LNCAP (cell line): ENCODE measurements around the gene FNIP1.

Source experiments
- CTCF ChIP-seq: fragments of 450-650 bp; IDR thresholded peaks from 2 replicates; pipeline ENCODE4 v1.5.1; 2017; ENCODE audit warnings: mild to moderate bottlenecking

Gene FNIP1

GRCh38 chr5:131710391-131710790, 86.4 kb downstream of the FNIP1 start:
- TF ChIP-seq CTCF = no peak

GRCh38 chr5:131709043-131709442, 87.8 kb downstream of the FNIP1 start:
- no peak for TF ChIP-seq CTCF

GRCh38 chr5:131706281-131706680, 90.5 kb downstream of the FNIP1 start:
- TF ChIP-seq CTCF = no peak

DNA sequence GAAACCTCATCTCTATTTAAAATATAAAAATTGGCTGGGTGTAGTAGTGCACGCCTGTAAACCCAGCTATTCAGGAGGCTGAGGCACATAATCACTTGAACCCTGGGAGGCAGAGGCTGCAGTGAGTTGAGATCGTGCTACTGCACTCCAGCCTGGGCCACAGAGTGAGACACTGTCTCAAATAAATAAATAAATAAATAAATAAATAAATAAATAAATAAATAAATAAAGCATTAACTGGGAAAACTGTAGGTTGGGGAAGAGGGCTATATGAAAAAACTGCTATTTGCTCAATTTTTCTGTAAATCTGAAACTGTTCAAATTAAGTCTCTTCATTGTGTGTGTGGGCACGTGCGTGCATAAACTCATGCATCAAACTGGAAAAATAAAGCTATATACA, 101.9 kb downstream of the FNIP1 start:
- TF ChIP-seq CTCF = no peak

DNA sequence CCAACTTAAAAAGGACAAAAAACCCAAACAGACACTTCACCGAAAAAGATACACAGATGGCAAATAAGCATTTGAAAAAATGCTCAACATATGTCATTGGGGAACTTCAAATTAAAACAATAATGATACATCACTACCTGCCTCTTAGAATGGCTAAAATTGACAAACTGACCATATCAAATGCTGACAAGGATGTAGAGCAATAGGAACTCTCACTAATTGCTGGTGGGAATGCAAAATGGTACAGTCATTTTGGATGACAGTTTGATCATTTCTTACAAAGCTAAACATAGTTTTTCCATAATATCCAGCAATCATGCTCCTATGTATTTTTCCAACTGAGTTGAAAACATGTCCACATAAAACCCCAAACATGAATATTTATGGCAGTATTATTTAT, 102.9 kb downstream of the FNIP1 start:
- no peak for TF ChIP-seq CTCF

GRCh38 chr5:131685516-131686171, 111.2 kb downstream of the FNIP1 start:
- TF ChIP-seq CTCF = no peak

- TF ChIP-seq CTCF = no peak
Observed at GRCh38 chr5:131684595-131684994, 112.2 kb downstream of the FNIP1 start.

DNA sequence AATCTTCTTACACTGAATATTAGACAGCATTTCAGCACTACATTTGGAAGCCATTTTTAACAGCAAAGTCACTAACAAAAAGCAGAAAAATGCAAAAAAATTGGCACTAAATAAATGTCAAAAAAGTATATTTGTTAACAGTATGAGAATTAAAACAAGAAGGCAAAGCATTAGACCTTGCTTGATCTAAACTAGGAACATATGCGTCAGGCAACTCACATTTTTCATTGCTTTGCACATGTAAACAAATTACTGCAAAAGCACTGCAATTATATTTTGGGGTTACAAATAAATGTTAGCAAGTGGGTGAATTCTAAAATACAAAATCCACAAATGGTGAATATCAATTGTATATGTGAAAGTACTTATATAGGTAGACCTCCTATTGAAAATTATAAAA, 112.8 kb downstream of the FNIP1 start:
- no peak for TF ChIP-seq CTCF
